ENCODE data around the gene PIK3CD.

GRCh38 chr1:9767964-9768668 is 116.6 kb downstream of the PIK3CD start:
- TF ChIP-seq, protein P1, sequence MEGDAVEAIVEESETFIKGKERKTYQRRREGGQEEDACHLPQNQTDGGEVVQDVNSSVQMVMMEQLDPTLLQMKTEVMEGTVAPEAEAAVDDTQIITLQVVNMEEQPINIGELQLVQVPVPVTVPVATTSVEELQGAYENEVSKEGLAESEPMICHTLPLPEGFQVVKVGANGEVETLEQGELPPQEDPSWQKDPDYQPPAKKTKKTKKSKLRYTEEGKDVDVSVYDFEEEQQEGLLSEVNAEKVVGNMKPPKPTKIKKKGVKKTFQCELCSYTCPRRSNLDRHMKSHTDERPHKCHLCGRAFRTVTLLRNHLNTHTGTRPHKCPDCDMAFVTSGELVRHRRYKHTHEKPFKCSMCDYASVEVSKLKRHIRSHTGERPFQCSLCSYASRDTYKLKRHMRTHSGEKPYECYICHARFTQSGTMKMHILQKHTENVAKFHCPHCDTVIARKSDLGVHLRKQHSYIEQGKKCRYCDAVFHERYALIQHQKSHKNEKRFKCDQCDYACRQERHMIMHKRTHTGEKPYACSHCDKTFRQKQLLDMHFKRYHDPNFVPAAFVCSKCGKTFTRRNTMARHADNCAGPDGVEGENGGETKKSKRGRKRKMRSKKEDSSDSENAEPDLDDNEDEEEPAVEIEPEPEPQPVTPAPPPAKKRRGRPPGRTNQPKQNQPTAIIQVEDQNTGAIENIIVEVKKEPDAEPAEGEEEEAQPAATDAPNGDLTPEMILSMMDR (conservative IDR thresholded peaks at IDR 0.05 in 1 of 2, IDR thresholded peaks at IDR 0.05 in 1 of 2; ENCODE audit: extremely low read depth in 1 of 2, insufficient read depth in 1 of 2, low read depth in 1 of 2, low read length in 2 of 2): no peak
- TF ChIP-seq EZH2 (IDR thresholded peaks at IDR 0.05; ENCODE audit: borderline replicate concordance, low read length): no peak
